Measurements from ENCODE around the gene CCDC188. TPM values are rescaled to one million over a fixed set of nuclear protein-coding genes. Genes with fewer than 3 reads are reported as not detected.

Gene CCDC188
- total RNA-seq, 1 experiment from 2014 or later, result not detected

DNA sequence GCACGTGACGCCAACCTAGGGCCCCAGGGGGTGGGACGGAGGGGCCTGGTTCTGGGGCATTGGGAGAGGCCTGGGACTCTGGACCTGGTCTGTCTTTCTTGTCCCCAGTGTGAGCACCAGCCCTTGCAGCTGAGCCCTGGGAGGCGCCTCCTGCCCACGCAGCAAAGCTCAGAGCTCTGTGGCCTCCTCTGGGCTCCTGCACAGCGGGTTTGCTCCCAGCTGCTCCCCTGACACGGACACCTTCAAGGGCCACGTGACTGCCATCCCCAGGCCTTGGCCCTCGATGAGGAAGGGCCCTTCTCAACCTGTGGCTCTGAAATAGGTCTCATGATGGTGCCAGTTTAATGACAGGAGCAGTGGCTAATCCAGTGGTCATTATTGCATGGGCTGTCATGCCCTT, 31.5 kb upstream of the CCDC188 start:
- H3K27me3 ChIP-seq (ENCODE audit: control insufficient read depth, insufficient read depth, low read length), result no peaks in the 10 kb centered on the region
- ChIA-PET POLR2A (no interaction called here), CTCF (no interaction called here)
- ATAC-seq, result no peak
- TF ChIP-seq POLR2AphosphoS5 (IDR thresholded peaks at IDR 0.05; ENCODE audit: low read depth, low read length) (no peak), TCF7L2 (IDR thresholded peaks at IDR 0.05; ENCODE audit: low read depth, low read length) (no peak), SIN3A (IDR thresholded peaks at IDR 0.05; ENCODE audit: borderline replicate concordance, insufficient read depth, low read depth, low read length) (no peak)
- TF ChIP-seq, protein P1, sequence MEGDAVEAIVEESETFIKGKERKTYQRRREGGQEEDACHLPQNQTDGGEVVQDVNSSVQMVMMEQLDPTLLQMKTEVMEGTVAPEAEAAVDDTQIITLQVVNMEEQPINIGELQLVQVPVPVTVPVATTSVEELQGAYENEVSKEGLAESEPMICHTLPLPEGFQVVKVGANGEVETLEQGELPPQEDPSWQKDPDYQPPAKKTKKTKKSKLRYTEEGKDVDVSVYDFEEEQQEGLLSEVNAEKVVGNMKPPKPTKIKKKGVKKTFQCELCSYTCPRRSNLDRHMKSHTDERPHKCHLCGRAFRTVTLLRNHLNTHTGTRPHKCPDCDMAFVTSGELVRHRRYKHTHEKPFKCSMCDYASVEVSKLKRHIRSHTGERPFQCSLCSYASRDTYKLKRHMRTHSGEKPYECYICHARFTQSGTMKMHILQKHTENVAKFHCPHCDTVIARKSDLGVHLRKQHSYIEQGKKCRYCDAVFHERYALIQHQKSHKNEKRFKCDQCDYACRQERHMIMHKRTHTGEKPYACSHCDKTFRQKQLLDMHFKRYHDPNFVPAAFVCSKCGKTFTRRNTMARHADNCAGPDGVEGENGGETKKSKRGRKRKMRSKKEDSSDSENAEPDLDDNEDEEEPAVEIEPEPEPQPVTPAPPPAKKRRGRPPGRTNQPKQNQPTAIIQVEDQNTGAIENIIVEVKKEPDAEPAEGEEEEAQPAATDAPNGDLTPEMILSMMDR (IDR thresholded peaks at IDR 0.05), result no peak
- TF ChIP-seq, protein P2, sequence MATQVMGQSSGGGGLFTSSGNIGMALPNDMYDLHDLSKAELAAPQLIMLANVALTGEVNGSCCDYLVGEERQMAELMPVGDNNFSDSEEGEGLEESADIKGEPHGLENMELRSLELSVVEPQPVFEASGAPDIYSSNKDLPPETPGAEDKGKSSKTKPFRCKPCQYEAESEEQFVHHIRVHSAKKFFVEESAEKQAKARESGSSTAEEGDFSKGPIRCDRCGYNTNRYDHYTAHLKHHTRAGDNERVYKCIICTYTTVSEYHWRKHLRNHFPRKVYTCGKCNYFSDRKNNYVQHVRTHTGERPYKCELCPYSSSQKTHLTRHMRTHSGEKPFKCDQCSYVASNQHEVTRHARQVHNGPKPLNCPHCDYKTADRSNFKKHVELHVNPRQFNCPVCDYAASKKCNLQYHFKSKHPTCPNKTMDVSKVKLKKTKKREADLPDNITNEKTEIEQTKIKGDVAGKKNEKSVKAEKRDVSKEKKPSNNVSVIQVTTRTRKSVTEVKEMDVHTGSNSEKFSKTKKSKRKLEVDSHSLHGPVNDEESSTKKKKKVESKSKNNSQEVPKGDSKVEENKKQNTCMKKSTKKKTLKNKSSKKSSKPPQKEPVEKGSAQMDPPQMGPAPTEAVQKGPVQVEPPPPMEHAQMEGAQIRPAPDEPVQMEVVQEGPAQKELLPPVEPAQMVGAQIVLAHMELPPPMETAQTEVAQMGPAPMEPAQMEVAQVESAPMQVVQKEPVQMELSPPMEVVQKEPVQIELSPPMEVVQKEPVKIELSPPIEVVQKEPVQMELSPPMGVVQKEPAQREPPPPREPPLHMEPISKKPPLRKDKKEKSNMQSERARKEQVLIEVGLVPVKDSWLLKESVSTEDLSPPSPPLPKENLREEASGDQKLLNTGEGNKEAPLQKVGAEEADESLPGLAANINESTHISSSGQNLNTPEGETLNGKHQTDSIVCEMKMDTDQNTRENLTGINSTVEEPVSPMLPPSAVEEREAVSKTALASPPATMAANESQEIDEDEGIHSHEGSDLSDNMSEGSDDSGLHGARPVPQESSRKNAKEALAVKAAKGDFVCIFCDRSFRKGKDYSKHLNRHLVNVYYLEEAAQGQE (IDR thresholded peaks at IDR 0.05; ENCODE audit: insufficient read depth in 1 of 2, low read depth in 2 of 2, low read length in 1 of 2), result no peak
- BruUV-seq (replicated peaks), result no TSS peak
- H3K27ac ChIP-seq (ENCODE audit: low read length), result no peak overlapping the region
- intact Hi-C loops (cut with micrococcal nuclease; ENCODE audit: unreplicated experiment), result no loop called here
- no peaks in the 10 kb centered on the region for H3K4me1 ChIP-seq (ENCODE audit: control insufficient read depth, insufficient read depth, low read length)
- no peaks in the 10 kb centered on the region for H3K36me3 ChIP-seq (ENCODE audit: control insufficient read depth, insufficient read depth, low read length)
- in situ Hi-C loops (cut with HindIII; ENCODE audit: low pct_unique_long_range_greater_than_20kb, low sequenced_read_pairs), result no loop called here
- no peaks in the 10 kb centered on the region for H3K9me3 ChIP-seq (ENCODE audit: control insufficient read depth, insufficient read depth, low read depth, low read length)
- no peak overlapping the region for H3K4me3 ChIP-seq (ENCODE audit: low read depth in 2 of 2, low read length in 2 of 2)
- no peak for DNase-seq (ENCODE audit: low read depth, low spot score)

DNA sequence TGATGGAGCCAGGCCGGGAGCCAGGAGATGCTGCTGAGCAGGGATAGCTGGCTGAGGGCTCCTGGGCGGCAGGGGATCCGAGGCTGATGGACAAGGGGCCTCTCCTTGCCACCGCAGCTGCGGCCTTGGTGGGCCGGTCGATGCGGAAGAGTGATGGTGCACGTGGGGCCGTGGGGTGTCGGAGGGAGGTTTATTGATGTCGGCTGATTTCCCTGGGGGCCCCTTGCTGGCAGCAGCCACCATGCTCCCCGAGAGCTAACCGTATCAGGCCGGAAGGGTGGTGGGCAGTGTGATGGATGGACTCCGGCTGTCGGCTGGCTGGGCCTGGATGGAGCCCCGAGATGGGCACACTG, 31.0 kb upstream of the CCDC188 start:
- DNase-seq (ENCODE audit: low read depth, low spot score), result no peak
- Histone ChIP-seq H3K4me1 (ENCODE audit: control insufficient read depth, insufficient read depth, low read length) (no peaks in the 10 kb centered on the region), H3K4me3 (ENCODE audit: low read depth in 2 of 2, low read length in 2 of 2) (no peak overlapping the region), H3K36me3 (ENCODE audit: control insufficient read depth, insufficient read depth, low read length) (no peaks in the 10 kb centered on the region), H3K27ac (ENCODE audit: low read length) (no peak overlapping the region), H3K9me3 (ENCODE audit: control insufficient read depth, insufficient read depth, low read depth, low read length) (no peaks in the 10 kb centered on the region), H3K27me3 (ENCODE audit: control insufficient read depth, insufficient read depth, low read length) (no peaks in the 10 kb centered on the region)
- no peak for ATAC-seq
- in situ Hi-C loops (cut with HindIII; ENCODE audit: low pct_unique_long_range_greater_than_20kb, low sequenced_read_pairs) (no loop called here), intact Hi-C loops (cut with micrococcal nuclease; ENCODE audit: unreplicated experiment) (no loop called here)
- ChIA-PET CTCF (no interaction called here), POLR2A (no interaction called here)
- no peak for TF ChIP-seq TCF7L2 (IDR thresholded peaks at IDR 0.05; ENCODE audit: low read depth, low read length)
- TF ChIP-seq, protein P2 (IDR thresholded peaks at IDR 0.05; ENCODE audit: insufficient read depth in 1 of 2, low read depth in 2 of 2, low read length in 1 of 2), result no peak
- BruUV-seq (replicated peaks), result no TSS peak
